Medulla oblongata (tissue), 1 donor: ENCODE results near the gene RBM20.
"Not testable (repeated sequence)": the region's sequence is repeated elsewhere in the genome, so short reads cannot be mapped to it uniquely, and the experiment has no call there.

ENCODE experiments used
- DNase-seq: peaks from one replicate; pipeline ENCODE4 v3.0.0-alpha.2; 2015; ENCODE audit errors: extremely low spot score

Gene RBM20

GRCh38 chr10:110764378-110764777 is 120.2 kb downstream of the RBM20 start:
- DNase-seq, result no peak

GRCh38 chr10:110764793-110765512 is 120.8 kb downstream of the RBM20 start:
- DNase-seq, result no peak

GRCh38 chr10:110765513-110766319 is 121.6 kb downstream of the RBM20 start:
- no peak for DNase-seq

- DNase-seq, result not testable (repeated sequence)
These were observed 123.5 kb downstream of the RBM20 start for GRCh38 chr10:110767601-110768000.

GRCh38 chr10:110770243-110770642 is 126.1 kb downstream of the RBM20 start:
- DNase-seq, result no peak

GRCh38 chr10:110771486-110771885 is 127.3 kb downstream of the RBM20 start:
- no peak for DNase-seq

GRCh38 chr10:110771991-110772390 is 127.9 kb downstream of the RBM20 start:
- DNase-seq, result no peak

- DNase-seq, result no peak
These were observed 128.4 kb downstream of the RBM20 start for GRCh38 chr10:110772454-110773025.

GRCh38 chr10:110773693-110774068 is 129.5 kb downstream of the RBM20 start:
- DNase-seq, result no peak

GRCh38 chr10:110774069-110775019 is 130.2 kb downstream of the RBM20 start:
- DNase-seq, result no peak

GRCh38 chr10:110775020-110775375 is 130.9 kb downstream of the RBM20 start:
- DNase-seq, result no peak

GRCh38 chr10:110775406-110775805 is 131.3 kb downstream of the RBM20 start:
- no peak for DNase-seq

GRCh38 chr10:110777017-110777416 is 132.9 kb downstream of the RBM20 start:
- DNase-seq, result no peak

- no peak for DNase-seq
These were observed 133.5 kb downstream of the RBM20 start for GRCh38 chr10:110777661-110778060.

- DNase-seq, result no peak
These were observed 134.1 kb downstream of the RBM20 start for GRCh38 chr10:110778211-110778610.

- no peak for DNase-seq
These were observed 135.4 kb downstream of the RBM20 start for GRCh38 chr10:110779489-110779888.

- DNase-seq, result no peak
These were observed 136.6 kb downstream of the RBM20 start for GRCh38 chr10:110780704-110781103.

- DNase-seq, result no peak
These were observed 137.0 kb downstream of the RBM20 start for GRCh38 chr10:110781139-110781538.

GRCh38 chr10:110782616-110783015 is 138.5 kb downstream of the RBM20 start:
- no peak for DNase-seq

- no peak for DNase-seq
These were observed 139.5 kb downstream of the RBM20 start for GRCh38 chr10:110783509-110784107.

GRCh38 chr10:110784198-110784597 is 140.1 kb downstream of the RBM20 start:
- no peak for DNase-seq
